Immature natural killer cell (primary cell): Measurements from ENCODE around the gene PLOD3. TPM values are rescaled to one million over a fixed set of nuclear protein-coding genes. Genes with fewer than 3 reads are reported as not detected.

Source experiments
- DNase-seq, 3 donors: peaks; one replicate each; pipeline ENCODE4 v3.0.0; 2022; ENCODE audit warnings: mixed read lengths in 1 of 3
- H3K27ac Mint-ChIP-seq, 6 donors: one replicate each; pipeline ENCODE4 v1.8.0; 2020; ENCODE audit warnings: mixed read lengths in 6 of 6, mild to moderate bottlenecking in 5 of 6, inconsistent platforms in 4 of 6, moderate library complexity in 3 of 6
- H3K27me3 Mint-ChIP-seq, 3 donors: one replicate each; pipeline ENCODE4 v1.8.0; 2020 to 2021; ENCODE audit warnings: low read depth in 3 of 3, mild to moderate bottlenecking in 3 of 3, mixed read lengths in 3 of 3, moderate library complexity in 3 of 3, inconsistent platforms in 1 of 3
- H3K36me3 Mint-ChIP-seq, 3 donors: one replicate each; pipeline ENCODE4 v1.8.0; 2020; ENCODE audit warnings: mixed read lengths in 3 of 3, inconsistent platforms in 2 of 3, mild to moderate bottlenecking in 2 of 3
- H3K4me1 Mint-ChIP-seq, 2 donors: one replicate each; pipeline ENCODE4 v1.8.0; 2020; ENCODE audit warnings: inconsistent platforms in 2 of 2, mild to moderate bottlenecking in 2 of 2, mixed read lengths in 2 of 2, moderate library complexity in 1 of 2
- H3K4me3 Mint-ChIP-seq, 5 donors: one replicate each; pipeline ENCODE4 v1.8.0; 2020; ENCODE audit warnings: mild to moderate bottlenecking in 5 of 5, mixed read lengths in 5 of 5, inconsistent platforms in 3 of 5, moderate library complexity in 3 of 5
- H3K9me3 Mint-ChIP-seq, 6 donors: one replicate each; pipeline ENCODE4 v1.8.0; 2020; ENCODE audit warnings: mild to moderate bottlenecking in 6 of 6, mixed read lengths in 6 of 6, inconsistent platforms in 4 of 6, moderate library complexity in 3 of 6
- polyA plus RNA-seq, 3 donors: library from polyadenylated mRNA; unstranded; fragments of 300-500 nt; fragmentation: Illumina TruSeq; gene quantifications; one replicate each; pipeline ENCODE4 v1.2.3, GENCODE V29; 2021

Gene PLOD3
- polyA plus RNA-seq, 3 donors from 2014 or later: 19.6 to 28.6 (median 26.6) TPM

DNA sequence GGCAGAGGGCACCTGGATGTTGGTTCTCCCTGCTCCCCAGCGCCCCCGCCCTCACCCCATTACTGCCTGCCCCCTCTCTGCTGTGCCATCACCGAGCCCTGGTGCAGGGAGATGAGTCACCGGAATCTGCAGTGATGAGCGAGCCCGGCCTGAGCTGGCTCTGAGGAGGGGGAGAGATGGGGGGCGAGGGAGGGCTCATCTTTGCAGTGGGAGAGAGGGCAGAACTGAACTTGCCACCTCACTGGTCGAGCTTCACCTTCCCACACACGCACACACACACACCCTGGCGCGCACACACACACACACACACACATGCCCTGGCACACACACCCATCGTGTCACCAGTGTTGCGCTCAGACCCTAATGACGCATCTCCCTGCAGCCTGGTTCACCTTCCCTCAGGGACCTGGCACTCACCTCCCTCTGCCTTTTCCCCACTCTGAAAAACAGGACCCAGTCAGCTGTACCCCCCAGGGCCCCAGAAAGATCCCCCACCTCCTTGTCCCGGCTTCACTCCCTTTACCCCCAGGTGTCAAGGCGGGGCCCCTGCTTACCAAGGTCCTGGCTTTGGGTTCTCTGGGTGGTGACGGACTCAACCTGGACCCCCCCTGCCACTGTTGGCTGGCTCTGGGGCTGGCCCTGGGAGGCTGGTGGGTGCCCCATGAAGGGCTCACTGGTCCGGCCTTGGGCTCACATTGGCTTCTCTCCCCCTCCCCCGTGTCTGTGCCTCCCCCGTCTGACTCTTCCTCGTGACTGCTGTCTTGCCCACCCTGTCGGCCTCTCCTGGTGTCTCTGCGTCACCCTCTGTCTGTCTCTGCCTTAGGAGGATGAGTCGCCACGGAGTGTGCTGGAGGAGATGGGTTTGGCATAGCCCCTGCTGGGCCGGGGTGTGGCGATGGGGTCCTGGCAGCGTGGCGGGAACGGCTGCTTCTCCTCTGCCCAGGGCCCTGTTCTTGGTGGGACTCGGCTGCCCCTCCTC, 57.4 kb downstream of the PLOD3 start:
- H3K4me3 Mint-ChIP-seq: no peak overlapping the region
- H3K9me3 Mint-ChIP-seq: peaks cover 0 to 2% (median 0%) of the 10 kb centered on the region in 6 donors
- H3K36me3 Mint-ChIP-seq: peaks cover 0 to 5% (median 0%) of the 10 kb centered on the region in 3 donors
- peaks cover 9 to 17% (median 15%) of the 10 kb centered on the region in 3 donors for H3K27me3 Mint-ChIP-seq
- H3K4me1 Mint-ChIP-seq: peaks cover 13% of the 10 kb centered on the region in 2 donors
- DNase-seq: no peak
- H3K27ac Mint-ChIP-seq: no peak overlapping the region

DNA sequence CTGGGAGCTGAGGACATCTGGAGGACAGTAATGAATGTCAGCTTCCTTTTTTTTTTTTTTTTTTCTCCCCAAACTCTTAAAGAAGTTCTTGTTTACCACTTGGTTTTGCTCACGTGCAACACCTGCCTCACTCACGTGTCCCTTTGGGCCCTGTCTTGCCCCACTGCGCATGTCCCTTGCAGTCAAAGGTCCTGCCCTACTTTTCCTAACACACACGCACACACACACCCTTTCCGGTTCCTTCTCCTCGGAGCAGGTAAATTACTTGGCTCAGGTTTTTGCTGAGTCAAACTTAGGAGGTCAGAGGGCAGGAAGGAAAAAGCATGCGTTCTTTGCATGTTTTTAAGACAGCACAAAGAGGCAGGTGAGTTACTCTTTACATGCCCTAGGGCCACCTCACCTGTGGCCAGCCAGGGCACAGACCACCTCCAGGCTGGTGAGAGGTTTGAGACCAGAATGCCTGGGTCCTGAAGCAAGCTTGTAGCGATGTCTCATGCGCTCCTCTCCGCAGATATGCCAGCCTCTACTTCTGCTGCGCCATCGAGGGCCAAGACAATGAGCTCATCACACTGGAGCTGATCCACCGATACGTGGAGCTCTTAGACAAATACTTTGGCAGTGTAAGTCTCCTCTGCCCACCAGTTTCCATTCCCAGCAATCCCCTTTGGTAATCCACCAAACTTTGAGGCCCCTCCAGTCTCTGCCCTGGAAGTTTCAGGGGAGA, 60.4 kb downstream of the PLOD3 start:
- Mint-ChIP-seq H3K9me3 (peaks cover 0 to 2% (median 0%) of the 10 kb centered on the region in 6 donors), H3K4me1 (peaks cover 11 to 16% of the 10 kb centered on the region in 2 donors), H3K27me3 (peaks cover 7 to 10% (median 8%) of the 10 kb centered on the region in 3 donors), H3K36me3 (peaks cover 0 to 5% (median 0%) of the 10 kb centered on the region in 3 donors), H3K27ac (no peak overlapping the region), H3K4me3 (peak overlapping the region in 2 of 5 donors; percentile 17 to 45)
- no peak for DNase-seq

DNA sequence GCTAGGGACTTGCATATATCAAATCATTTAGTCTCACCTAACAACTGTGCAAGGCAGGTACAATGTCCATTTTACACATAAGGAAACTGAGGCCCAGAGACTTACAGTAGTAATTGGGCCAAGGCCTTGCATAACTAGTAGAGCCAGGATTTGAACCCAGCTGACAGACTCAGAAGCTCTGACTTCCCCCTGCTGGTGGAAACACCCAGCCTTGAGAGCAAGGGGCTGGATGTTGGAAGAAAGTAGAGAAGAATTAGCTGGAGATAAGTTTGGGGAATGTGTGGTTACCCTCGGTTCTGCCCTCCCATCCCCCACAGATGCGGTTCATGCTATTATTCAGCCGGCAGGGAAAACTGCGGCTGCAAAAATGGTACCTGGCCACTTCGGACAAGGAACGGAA, 61.1 kb downstream of the PLOD3 start:
- peak overlapping the region in 2 of 5 donors; percentile 16 to 58 for H3K4me3 Mint-ChIP-seq
- peaks cover 5 to 6% (median 6%) of the 10 kb centered on the region in 3 donors for H3K27me3 Mint-ChIP-seq
- H3K9me3 Mint-ChIP-seq: peaks cover 0 to 2% (median 0%) of the 10 kb centered on the region in 6 donors
- peaks cover 11 to 16% of the 10 kb centered on the region in 2 donors for H3K4me1 Mint-ChIP-seq
- DNase-seq: no peak
- peaks cover 0 to 5% (median 0%) of the 10 kb centered on the region in 3 donors for H3K36me3 Mint-ChIP-seq
- peak overlapping the region in 1 of 6 donors; percentile 73 for H3K27ac Mint-ChIP-seq

Other genes starting within 250 kb of the PLOD3 start
- gene MUC12, start 248.0 kb downstream of the PLOD3 start, polyA plus RNA-seq: under 1 TPM in 1 of 3 donors, not detected in 2; 0.96 TPM
- gene MUC17, start 197.5 kb downstream of the PLOD3 start, polyA plus RNA-seq: not detected
- 10 to 100 TPM in 1 of 3 donors, 1 to 10 TPM in 2; 1.5 to 20.6 (median 2.7) TPM for gene TRIM56, start 132.1 kb downstream of the PLOD3 start, polyA plus RNA-seq
- 1 to 10 TPM in 2 of 3 donors, not detected in 1; 1.4 to 1.5 TPM for gene SERPINE1, start 90.5 kb downstream of the PLOD3 start, polyA plus RNA-seq
- 1 to 10 TPM; 3.3 to 6.0 (median 3.6) TPM for gene AP1S1, start 63.1 kb downstream of the PLOD3 start, polyA plus RNA-seq
- gene VGF, start 52.0 kb downstream of the PLOD3 start, polyA plus RNA-seq: not detected
- gene NAT16, start 37.3 kb downstream of the PLOD3 start, polyA plus RNA-seq: not detected
- not detected for gene MOGAT3, start 16.5 kb downstream of the PLOD3 start, polyA plus RNA-seq
- 100 to 1,000 TPM in 2 of 3 donors, 10 to 100 TPM in 1; 88.2 to 135 (median 116) TPM for gene ZNHIT1, start 584 bp upstream of the PLOD3 start, polyA plus RNA-seq
- gene CLDN15, start 20.2 kb upstream of the PLOD3 start, polyA plus RNA-seq: 1 to 10 TPM in 1 of 3 donors, under 1 TPM in 1, not detected in 1; 0.32 to 1.4 TPM
- 100 to 1,000 TPM; 224 to 384 (median 327) TPM for gene FIS1, start 27.5 kb upstream of the PLOD3 start, polyA plus RNA-seq
- 1 to 10 TPM; 6.0 to 9.9 (median 6.2) TPM for gene IFT22, start 104.2 kb upstream of the PLOD3 start, polyA plus RNA-seq
- not detected for gene COL26A1, start 145.3 kb upstream of the PLOD3 start, polyA plus RNA-seq